HG03097 (cell line): ENCODE data around the gene PPIL4.

Source experiments
- ATAC-seq: cut with Tn5 transposase; IDR thresholded peaks from one replicate; pipeline ENCODE4 v1.9.1; 2021; ENCODE audit not compliant: unreplicated experiment, low FRiP score

Gene PPIL4

GRCh38 chr6:149484733-149485700, 60.8 kb downstream of the PPIL4 start, which contains the start of gene ZC3H12D:
TSS of gene ZC3H12D (minus strand) at chr6:149485014. CDS start at chr6:149474543, 10,471 bp downstream.
- peak; percentile 49 for ATAC-seq

GRCh38 chr6:149483849-149484655, 61.8 kb downstream of the PPIL4 start:
- no peak for ATAC-seq

GRCh38 chr6:149483334-149483725, 62.5 kb downstream of the PPIL4 start:
- ATAC-seq, result no peak

- ATAC-seq, result peak; percentile 0
Observed at GRCh38 chr6:149482545-149483333, 63.1 kb downstream of the PPIL4 start.

GRCh38 chr6:149480502-149481280, 65.2 kb downstream of the PPIL4 start:
- no peak for ATAC-seq

GRCh38 chr6:149478631-149479314, 67.1 kb downstream of the PPIL4 start:
- ATAC-seq, result no peak

- no peak for ATAC-seq
Observed at GRCh38 chr6:149477544-149477943, 68.3 kb downstream of the PPIL4 start.

- ATAC-seq, result no peak
Observed at GRCh38 chr6:149476789-149477455, 68.9 kb downstream of the PPIL4 start.

GRCh38 chr6:149474108-149474935, 71.5 kb downstream of the PPIL4 start:
- ATAC-seq, result no peak

- ATAC-seq, result no peak
Observed at GRCh38 chr6:149473080-149474052, 72.5 kb downstream of the PPIL4 start.

GRCh38 chr6:149472241-149472640, 73.6 kb downstream of the PPIL4 start:
- ATAC-seq, result no peak

GRCh38 chr6:149471801-149472200, 74.0 kb downstream of the PPIL4 start:
- ATAC-seq, result no peak

GRCh38 chr6:149470948-149471347, 74.9 kb downstream of the PPIL4 start:
- no peak for ATAC-seq

- no peak for ATAC-seq
Observed at GRCh38 chr6:149468179-149468578, 77.7 kb downstream of the PPIL4 start.

GRCh38 chr6:149467265-149467664, 78.6 kb downstream of the PPIL4 start:
- ATAC-seq, result no peak

- no peak for ATAC-seq
Observed at GRCh38 chr6:149464411-149464810, 81.4 kb downstream of the PPIL4 start.

GRCh38 chr6:149463781-149464180, 82.1 kb downstream of the PPIL4 start:
- ATAC-seq, result no peak
